A549 (cell line): ENCODE results near the gene GJD3. TPM values are rescaled to one million over a fixed set of nuclear protein-coding genes. Genes with fewer than 3 reads are reported as not detected.

Experiments used
- ATAC-seq, 2 experiments: fragments of 200-7000 bp in 1 of 2; fragments of >200 bp in 1 of 2; cut with Nextera tagmentation in 1 of 2; cut with Tn5 transposase in 1 of 2; 3 replicates each; pipeline versions ENCODE4 v1.8.0 to v1.9.1; 2018 to 2020; ENCODE audit warnings: mild to moderate bottlenecking in 1 of 2, moderate library complexity in 1 of 2
- CTCF ChIA-PET: fragments of 300-600 bp; sonication (Branson Sonifier 250); formaldehyde crosslinking; extraction: SDS; loops from one replicate; lab custom pipeline; 2021; ENCODE audit warnings: antibody characterized with exemption, inconsistent platforms; lab: Yijun Ruan, JAX
- POLR2A ChIA-PET: fragments of 350-600 bp; formaldehyde crosslinking; extraction: SDS; loops from one replicate; lab custom pipeline; 2021; ENCODE audit warnings: antibody characterized with exemption, inconsistent platforms; lab: Yijun Ruan, JAX
- DNase-seq, 2 experiments: peaks; one replicate each; pipeline versions ENCODE4 v3.0.0 to v3.0.0-alpha.2; 2011 to 2016; ENCODE audit warnings: low read depth in 1 of 2, low spot score in 1 of 2
- FAIRE-seq: peaks from 2 replicates; lab custom pipeline; 2011; peaks lifted over from hg19 to GRCh38; lab: Jason Lieb, UNC
- H3K27ac ChIP-seq, 2 experiments: fragments of >200 bp; sonication (Bioruptor Twin); formaldehyde crosslinking; 3 replicates each; pipeline ENCODE4 v1.5.1; 2016 to 2017
- H3K4me1 ChIP-seq: fragments of >200 bp; sonication (Bioruptor Twin); formaldehyde crosslinking; 3 replicates; pipeline ENCODE4 v1.6.1; 2016
- H3K4me2 ChIP-seq: fragments of >200 bp; sonication (Bioruptor Twin); formaldehyde crosslinking; 3 replicates; pipeline ENCODE4 v1.6.1; 2016
- H3K4me3 ChIP-seq: fragments of >200 bp; sonication (Bioruptor Twin); formaldehyde crosslinking; 3 replicates; pipeline ENCODE4 v1.5.1; 2016
- H3K9me3 ChIP-seq: fragments of >200 bp; sonication (Bioruptor Twin); formaldehyde crosslinking; 3 replicates; pipeline ENCODE4 v1.6.1; 2016
- CHD4 ChIP-seq: fragments of 200-600 bp; sonication (generic); IDR thresholded peaks from 2 replicates; pipeline ENCODE4 v1.6.1; 2016; ENCODE audit warnings: antibody characterized with exemption, mild to moderate bottlenecking, borderline replicate concordance
- EHF ChIP-seq: fragments of 250-450 bp; sonication (Bioruptor Pico); IDR thresholded peaks from 2 replicates; pipeline ENCODE4 v1.5.0; 2020; ENCODE audit warnings: mild to moderate bottlenecking
- ESRRA ChIP-seq: fragments of 150-350 bp; IDR thresholded peaks from 2 replicates; pipeline ENCODE4 v1.6.1; 2014; ENCODE audit warnings: mild to moderate bottlenecking, low read length, borderline replicate concordance
- FOSL2 ChIP-seq, 2 experiments: fragments of 450-650 bp in 1 of 2; fragments of >200 bp in 1 of 2; sonication (Bioruptor Twin) in 1 of 2; formaldehyde crosslinking; IDR thresholded peaks; 2 replicates each; pipeline versions ENCODE4 v1.5.0 to v1.6.1; 2016 to 2020; ENCODE audit warnings: mild to moderate bottlenecking in 1 of 2, moderate library complexity in 1 of 2
- HDAC2 ChIP-seq: fragments of 200-600 bp; sonication (generic); IDR thresholded peaks from 2 replicates; pipeline ENCODE4 v1.6.1; 2016
- HOXA7 ChIP-seq: fragments of 250-450 bp; sonication (Bioruptor Pico); IDR thresholded peaks from 2 replicates; pipeline ENCODE4 v1.5.0; 2020; ENCODE audit warnings: mild to moderate bottlenecking, moderate library complexity
- KDM5A ChIP-seq: fragments of 200-600 bp; sonication (generic); IDR thresholded peaks from 2 replicates; pipeline ENCODE4 v1.6.1; 2016; ENCODE audit warnings: antibody characterized with exemption, mild to moderate bottlenecking
- MAX ChIP-seq: IDR thresholded peaks from 2 replicates; pipeline ENCODE4 v1.6.1; 2012
- MAZ ChIP-seq: fragments of 150-350 bp; IDR thresholded peaks from 2 replicates; pipeline ENCODE4 v1.6.1; 2014; ENCODE audit warnings: antibody characterized with exemption, low read depth, low read length, borderline replicate concordance
- PBX3 ChIP-seq: IDR thresholded peaks from 2 replicates; pipeline ENCODE4 v1.6.1; 2012
- POLR2AphosphoS2 ChIP-seq: conservative IDR thresholded peaks from 2 replicates; pipeline ENCODE4 v1.6.1; 2012; ENCODE audit warnings: low read length, improper control_type of control experiment, inconsistent platforms
- RAD21 ChIP-seq, 2 experiments: fragments of >200 bp in 1 of 2; sonication (Bioruptor Twin) in 1 of 2; formaldehyde crosslinking in 1 of 2; IDR thresholded peaks in 1 of 2; conservative IDR thresholded peaks in 1 of 2; 2 replicates in 1 of 2; 3 replicates in 1 of 2; pipeline ENCODE4 v1.6.1; 2012 to 2018; ENCODE audit warnings: inconsistent platforms in 1 of 2
- RARB ChIP-seq: fragments of 250-450 bp; sonication (Bioruptor Pico); IDR thresholded peaks from 2 replicates; pipeline ENCODE4 v1.8.0; 2021; ENCODE audit warnings: mild to moderate bottlenecking, moderate library complexity
- RFX5 ChIP-seq: fragments of 450-650 bp; IDR thresholded peaks from 2 replicates; pipeline ENCODE4 v1.7.1; 2014; ENCODE audit warnings: antibody characterized with exemption, mild to moderate bottlenecking, moderate library complexity
- SMC3 ChIP-seq: fragments of >200 bp; sonication (Bioruptor Twin); formaldehyde crosslinking; IDR thresholded peaks from 3 replicates; pipeline ENCODE4 v1.6.1; 2018; ENCODE audit warnings: inconsistent platforms
- ZC3H11A ChIP-seq: fragments of 450-650 bp; IDR thresholded peaks from 2 replicates; pipeline ENCODE4 v1.6.1; 2014; ENCODE audit warnings: antibody characterized with exemption, mild to moderate bottlenecking
- ZNF302 ChIP-seq: fragments of 250-450 bp; sonication (Bioruptor Pico); IDR thresholded peaks from 2 replicates; pipeline ENCODE4 v1.9.0; 2021; ENCODE audit warnings: inconsistent platforms, mild to moderate bottlenecking, moderate library complexity
- WGBS: methylation state at CpG from one replicate; pipeline ENCODE4 v1.1.6; 2017; ENCODE audit errors: missing lambda C conversion rate; 5-methylcytosine and 5-hydroxymethylcytosine counted together
- polyA plus RNA-seq, 4 experiments: library from polyadenylated mRNA; depleted of rRNA in 3 of 4; stranded (reverse); fragments of >200 nt; fragmentation: RNase III in 1 of 4; extraction: RNeasy Plus Mini Kit Qiagen cat#74134 plus additional on column Dnase treatment in 1 of 4; gene quantifications; 2 replicates in 3 of 4; 3 replicates in 1 of 4; pipeline ENCODE4 v1.2.3, GENCODE V29; 2011 to 2017
- TF ChIP-seq, protein P1 (sequence below): fragments of >200 bp; sonication (Bioruptor Twin); formaldehyde crosslinking; IDR thresholded peaks from 3 replicates; pipeline ENCODE4 v1.6.1; 2016

Gene GJD3
- polyA plus RNA-seq, 2 of the 4 experiments (the other 2 are of a cell fraction), result 0.09 to 0.40 TPM

- TF ChIP-seq KDM5A, result no peak
- no peak for TF ChIP-seq CHD4
- no peak for TF ChIP-seq HDAC2
- TF ChIP-seq MAX, result peak; percentile 28; the same call in 1 of the 2 replicates
- TF ChIP-seq POLR2AphosphoS2, result no peak
- no peak for TF ChIP-seq HOXA7
- TF ChIP-seq ZNF302 (CRISPR knock-in tag), result no peak
- TF ChIP-seq SMC3, result peak; percentile 97
- TF ChIP-seq, protein P1, sequence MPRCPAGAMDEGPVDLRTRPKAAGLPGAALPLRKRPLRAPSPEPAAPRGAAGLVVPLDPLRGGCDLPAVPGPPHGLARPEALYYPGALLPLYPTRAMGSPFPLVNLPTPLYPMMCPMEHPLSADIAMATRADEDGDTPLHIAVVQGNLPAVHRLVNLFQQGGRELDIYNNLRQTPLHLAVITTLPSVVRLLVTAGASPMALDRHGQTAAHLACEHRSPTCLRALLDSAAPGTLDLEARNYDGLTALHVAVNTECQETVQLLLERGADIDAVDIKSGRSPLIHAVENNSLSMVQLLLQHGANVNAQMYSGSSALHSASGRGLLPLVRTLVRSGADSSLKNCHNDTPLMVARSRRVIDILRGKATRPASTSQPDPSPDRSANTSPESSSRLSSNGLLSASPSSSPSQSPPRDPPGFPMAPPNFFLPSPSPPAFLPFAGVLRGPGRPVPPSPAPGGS, result no peak
- 0 out of 2 replicates have a peak, but pooled peaks have one; percentile 22 for TF ChIP-seq MAZ
- TF ChIP-seq ESRRA, result no peak
- TF ChIP-seq FOSL2 (IDR thresholded peaks at IDR 0.05), result no peak
- peak; percentile 75 for TF ChIP-seq FOSL2 (CRISPR knock-in tag; IDR thresholded peaks at IDR 0.05)
- no peak for TF ChIP-seq RFX5
- TF ChIP-seq PBX3, result no peak
- peak; percentile 97 for TF ChIP-seq RAD21 (conservative IDR thresholded peaks at IDR 0.05 in 1 of 2, IDR thresholded peaks at IDR 0.05 in 1 of 2)
- TF ChIP-seq ZC3H11A, result no peak
- TF ChIP-seq, all 56 proteins: peak for 7
Observed at GRCh38 chr17:40358323-40359038, 6.1 kb downstream of the GJD3 start (continued).

DNA sequence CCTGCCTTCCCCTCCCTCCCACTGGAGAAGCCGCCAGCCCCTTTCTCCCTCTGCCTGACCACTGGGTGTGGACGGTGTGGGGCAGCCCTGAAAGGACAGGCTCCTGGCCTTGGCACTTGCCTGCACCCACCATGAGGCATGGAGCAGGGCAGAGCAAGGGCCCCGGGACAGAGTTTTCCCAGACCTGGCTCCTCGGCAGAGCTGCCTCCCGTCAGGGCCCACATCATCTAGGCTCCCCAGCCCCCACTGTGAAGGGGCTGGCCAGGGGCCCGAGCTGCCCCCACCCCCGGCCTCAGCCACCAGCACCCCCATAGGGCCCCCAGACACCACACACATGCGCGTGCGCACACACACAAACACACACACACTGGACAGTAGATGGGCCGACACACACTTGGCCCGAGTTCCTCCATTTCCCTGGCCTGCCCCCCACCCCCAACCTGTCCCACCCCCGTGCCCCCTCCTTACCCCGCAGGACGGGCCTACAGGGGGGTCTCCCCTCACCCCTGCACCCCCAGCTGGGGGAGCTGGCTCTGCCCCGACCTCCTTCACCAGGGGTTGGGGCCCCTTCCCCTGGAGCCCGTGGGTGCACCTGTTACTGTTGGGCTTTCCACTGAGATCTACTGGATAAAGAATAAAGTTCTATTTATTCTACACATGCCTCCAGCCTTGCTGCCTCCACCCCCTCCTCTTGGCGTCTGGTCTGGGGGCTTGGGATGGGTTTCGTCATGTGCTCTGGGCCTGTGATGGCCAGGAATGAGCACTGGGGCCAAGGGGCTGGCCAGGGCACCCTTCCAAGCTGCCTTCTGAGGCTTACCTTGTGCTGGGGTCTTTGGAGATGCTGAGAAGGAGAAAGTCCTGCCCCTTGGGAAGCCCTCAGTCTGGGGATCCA is 7.3 kb downstream of the GJD3 start:
- peak overlapping the region in 1 of 2 experiments; percentile 45; a peak in 3 of 6 replicates for H3K27ac ChIP-seq
- ATAC-seq (no peak), DNase-seq (no peak), FAIRE-seq (no peak)
- ChIA-PET POLR2A (no interaction called here), CTCF (interaction anchor here (0.6 to 40.3 kb wide), 30 partner anchors 8 to 1311 kb away, joined by 3 to 2395 read pairs (median 4); partner anchors contain the start of genes CDC6, GJD3, RARA and TOP2A)
- H3K4me1 ChIP-seq, result peaks cover 42% of the 10 kb centered on the region
- 83% methylated on average over 14 of the region's 19 CpGs for WGBS
- TF ChIP-seq RARB (CRISPR knock-in tag) (no peak), FOSL2 (IDR thresholded peaks at IDR 0.05) (no peak), FOSL2 (CRISPR knock-in tag; IDR thresholded peaks at IDR 0.05) (no peak), EHF (CRISPR knock-in tag) (no peak)
- no peaks in the 10 kb centered on the region for H3K9me3 ChIP-seq
- no peak overlapping the region for H3K4me3 ChIP-seq
- no peak overlapping the region for H3K4me2 ChIP-seq
